Stimulated activated CD4-positive, alpha-beta T cell treated with anti-CD3 and anti-CD28 coated beads, Interleukin-4, amount 100 ng/mL, for 4 hours (primary cell): ENCODE results near the gene TFAP2A.

Experiments used
- DNase-seq, 2 experiments: peaks; one replicate each; pipeline ENCODE4 v3.0.0-alpha.2; 2020

The TFAP2A gene

DNA sequence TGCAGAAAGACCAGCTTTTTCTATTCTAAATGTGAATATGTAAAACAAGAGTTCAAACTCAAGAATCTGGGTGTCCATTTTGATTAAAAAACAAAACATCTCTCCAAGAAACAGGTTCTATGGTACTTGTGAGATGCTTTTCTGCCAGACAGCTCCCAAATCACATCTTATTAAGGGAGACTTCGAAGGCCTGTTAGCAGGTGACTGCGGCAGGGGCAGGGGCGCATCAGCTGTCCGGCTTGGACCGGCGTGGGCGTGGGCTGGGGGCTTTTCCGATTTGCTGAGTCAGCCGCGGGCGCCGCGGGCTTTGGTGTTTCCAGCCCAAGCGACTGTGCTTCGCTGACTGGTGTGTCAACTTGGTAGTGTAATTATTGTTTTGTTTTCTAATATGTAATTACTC is 32.6 kb downstream of the TFAP2A start:
- DNase-seq = no peak

- DNase-seq = no peak
Measured at GRCh38 chr6:10381830-10382208, 33.1 kb downstream of the TFAP2A start.

DNA sequence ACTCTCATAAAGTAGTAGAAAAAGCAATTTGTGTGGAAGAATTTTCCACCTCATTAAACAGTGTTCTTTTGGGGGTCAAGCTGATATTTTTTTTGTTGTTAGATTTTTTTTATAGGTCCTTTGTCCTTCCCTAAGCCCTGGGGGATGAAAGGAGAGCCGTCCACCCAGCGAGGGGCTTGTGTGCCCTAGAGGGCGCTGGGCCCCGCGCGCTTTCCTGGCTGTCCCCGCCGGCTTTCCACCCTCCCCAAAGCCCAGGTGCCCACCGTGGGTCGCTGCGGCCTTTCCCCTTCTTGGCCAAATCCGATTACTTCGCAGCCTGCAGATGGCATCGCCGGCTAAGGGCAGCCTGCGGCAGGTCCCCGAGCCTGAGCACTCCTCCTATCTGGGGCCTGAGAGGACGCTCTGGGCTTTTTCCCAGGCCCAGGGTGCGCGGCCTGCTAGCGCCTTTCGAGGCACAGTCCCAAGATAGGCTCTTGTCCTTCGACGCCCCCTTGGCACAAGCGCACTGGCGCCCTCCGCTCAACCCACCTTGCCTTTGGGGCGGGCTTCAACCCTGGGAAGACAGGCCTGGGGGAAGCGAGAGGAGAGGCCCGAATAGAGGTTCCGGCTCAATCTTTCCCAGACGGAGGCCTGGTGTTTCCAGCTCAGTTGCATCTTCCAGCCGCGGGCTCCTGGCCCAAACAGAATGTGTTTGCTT is 33.6 kb downstream of the TFAP2A start:
- DNase-seq = no peak

- DNase-seq = no peak
Measured at GRCh38 chr6:10375391-10375969, 39.4 kb downstream of the TFAP2A start.

DNA sequence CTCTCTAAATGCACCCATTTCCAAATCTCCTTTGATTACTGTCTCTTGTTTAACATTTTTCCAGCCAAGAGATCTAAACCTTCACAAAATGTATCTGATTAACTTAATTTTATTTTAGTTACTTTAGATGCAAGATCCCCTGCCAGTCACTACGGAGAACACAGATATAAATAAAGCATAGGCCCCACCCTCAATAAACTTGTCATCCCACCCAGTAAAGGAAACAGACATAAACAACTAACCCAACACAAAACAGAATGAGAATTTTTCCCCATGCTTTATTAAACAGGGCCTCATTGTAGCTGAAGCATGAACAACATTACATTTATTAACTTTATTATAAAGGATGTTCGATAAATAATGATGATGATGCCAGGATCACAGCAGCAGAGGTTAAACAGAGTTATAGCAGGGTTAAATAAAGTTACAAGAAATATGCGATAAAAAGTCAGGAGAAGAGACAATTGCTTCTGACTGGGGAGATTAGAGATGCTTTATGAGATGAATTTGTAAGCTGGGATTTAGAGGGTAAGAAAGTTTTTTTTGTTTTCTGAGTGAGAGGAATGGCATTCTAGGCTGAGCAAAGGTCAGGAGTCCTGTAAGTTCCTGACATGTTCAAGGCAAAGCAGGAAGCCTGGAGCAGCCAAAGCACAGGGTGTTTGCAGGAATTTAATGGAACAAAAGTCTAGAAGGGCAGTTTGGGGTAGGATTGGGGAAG is 41.1 kb downstream of the TFAP2A start:
- no peak for DNase-seq

DNA sequence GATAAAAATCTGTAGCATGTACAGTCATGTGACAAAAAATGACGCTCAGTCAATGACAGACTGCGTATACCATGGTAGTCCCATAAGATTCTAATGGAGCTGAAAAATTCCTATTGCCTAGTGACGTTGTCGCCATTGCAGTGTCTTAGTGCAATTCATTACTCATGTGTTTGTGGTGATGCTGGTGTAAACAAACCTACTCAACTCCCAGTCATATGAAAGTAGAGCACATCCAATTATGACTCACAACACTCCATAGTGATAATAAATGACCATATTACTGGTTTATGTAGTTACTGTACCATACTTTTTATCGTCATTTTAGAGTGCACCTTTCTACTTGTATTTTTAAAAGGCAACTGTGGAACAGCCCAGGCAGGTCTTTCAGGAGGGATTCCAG is 45.0 kb downstream of the TFAP2A start:
- no peak for DNase-seq

DNA sequence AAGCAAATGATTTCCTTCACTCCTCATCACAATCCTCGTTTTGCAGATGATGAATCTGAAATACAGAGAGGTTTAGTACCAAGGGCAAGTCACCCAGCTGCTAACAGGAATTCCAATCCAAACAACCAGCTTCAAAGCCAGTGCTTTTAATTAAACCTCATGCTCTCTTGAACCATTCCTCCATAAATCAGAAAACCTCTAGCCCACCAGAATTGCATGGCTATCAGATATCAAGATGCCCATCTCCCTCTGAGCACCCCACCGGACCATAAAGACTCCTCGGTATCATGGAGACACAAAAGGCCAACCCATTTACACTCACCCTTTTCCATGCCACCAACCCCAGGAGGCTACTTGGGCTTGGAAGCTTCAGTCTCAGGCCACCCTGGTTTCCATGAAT is 46.0 kb downstream of the TFAP2A start:
- no peak for DNase-seq

DNA sequence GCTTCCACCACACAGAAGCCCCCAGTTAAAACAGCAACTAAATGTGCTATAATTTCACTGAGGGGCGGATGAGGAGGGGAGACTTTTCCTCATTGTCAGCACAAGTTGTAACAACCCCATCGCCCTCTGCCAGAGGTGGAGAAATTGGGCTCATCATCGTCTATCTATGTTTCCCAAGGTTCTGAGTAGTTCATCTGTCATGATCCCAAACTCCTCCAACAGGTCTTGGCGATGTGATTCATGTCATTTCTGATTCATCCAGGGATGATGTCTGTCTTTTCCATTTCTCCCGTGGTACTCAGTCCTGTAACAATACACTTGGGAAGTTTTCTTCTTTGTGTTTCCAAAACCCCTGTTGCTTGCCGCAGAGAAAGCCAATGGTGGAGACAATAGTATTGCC is 51.0 kb downstream of the TFAP2A start:
- DNase-seq = no peak

- DNase-seq = no peak
Measured at GRCh38 chr6:10362300-10362699, 52.6 kb downstream of the TFAP2A start.

- DNase-seq = no peak
Measured at GRCh38 chr6:10361428-10361827, 53.4 kb downstream of the TFAP2A start.

- no peak for DNase-seq
Measured at GRCh38 chr6:10359581-10359980, 55.3 kb downstream of the TFAP2A start.

DNA sequence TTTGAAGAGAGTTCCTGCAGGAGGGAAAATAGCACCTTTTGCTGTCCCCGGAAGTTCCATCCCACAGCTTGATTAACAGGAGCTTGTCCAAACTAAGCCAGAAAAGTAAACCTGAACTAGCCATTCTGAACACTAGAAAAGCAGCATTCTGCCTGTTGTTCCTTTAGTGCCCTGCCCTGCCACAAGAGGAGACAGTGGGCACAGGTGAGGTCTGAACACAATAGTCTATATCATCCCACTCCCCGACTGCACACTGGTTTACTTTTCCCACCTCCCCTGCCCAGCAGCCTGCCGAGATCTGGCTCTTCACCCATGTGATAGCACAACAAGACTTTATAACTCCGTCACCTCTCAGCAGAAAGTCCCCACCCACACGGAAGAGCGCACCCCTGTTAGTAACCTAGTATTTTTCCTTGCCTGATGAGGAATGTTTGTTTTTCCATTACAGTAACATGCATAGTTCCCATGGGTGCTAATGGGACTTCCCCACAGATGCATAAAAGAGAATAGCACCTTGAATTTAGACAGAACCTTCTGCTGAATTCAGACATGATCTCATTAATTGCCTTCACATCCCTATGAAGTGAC is 59.7 kb downstream of the TFAP2A start:
- DNase-seq = peak in 1 of 2 experiments; percentile 1

DNA sequence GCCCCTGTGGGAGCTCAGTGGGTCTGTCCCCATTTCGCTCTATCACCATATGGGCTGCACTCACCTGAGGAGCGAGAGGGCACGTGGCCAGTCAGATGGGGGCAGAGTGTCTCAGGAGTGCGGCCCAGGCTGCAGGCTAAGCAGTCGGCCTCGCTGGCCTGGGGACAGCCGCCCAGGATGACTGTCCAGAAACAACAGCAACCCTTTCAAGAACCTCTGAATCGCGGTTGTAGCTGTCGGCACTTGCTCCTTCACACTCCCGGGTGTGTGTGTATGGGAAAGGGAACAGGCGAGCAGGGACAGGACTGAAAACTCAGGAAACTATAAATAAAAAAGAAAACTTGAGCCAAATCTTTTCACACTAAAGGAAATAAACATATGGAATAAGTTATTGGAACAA is 63.1 kb downstream of the TFAP2A start:
- DNase-seq = no peak

DNA sequence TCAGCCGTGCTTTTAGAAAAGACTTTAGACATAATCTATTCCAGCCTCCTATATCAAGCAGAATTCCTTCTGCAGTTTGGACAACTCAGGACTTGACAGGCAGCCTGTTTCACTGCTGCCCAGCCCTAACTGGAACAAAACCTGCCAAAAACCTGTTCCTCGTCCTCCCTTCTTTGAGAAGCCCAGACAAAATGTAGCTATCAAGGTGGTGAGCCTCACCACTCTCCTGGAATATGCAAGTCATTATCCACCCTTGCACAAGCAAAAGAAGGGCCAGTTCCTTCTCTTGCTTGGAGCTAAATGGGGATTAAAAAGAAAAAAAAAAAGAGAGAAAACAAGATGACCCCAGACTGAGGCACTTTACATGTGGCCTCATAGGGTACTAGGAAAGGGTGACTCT is 64.2 kb downstream of the TFAP2A start:
- no peak for DNase-seq

- DNase-seq = no peak
Measured at GRCh38 chr6:10347561-10348327, 67.1 kb downstream of the TFAP2A start.
